Adrenal gland (tissue), 5 donors: ENCODE data around the gene ZSWIM4.

Experiments
- POLR2A ChIP-seq, 2 donors: fragments of 450-650 bp; IDR thresholded peaks; one replicate each; pipeline ENCODE4 v1.6.1; 2017; ENCODE audit warnings: antibody characterized with exemption in 2 of 2, mild to moderate bottlenecking in 2 of 2, moderate library complexity in 1 of 2
- TF ChIP-seq, protein P1 (sequence below), 6 experiments: fragments of 450-650 bp in 4 of 6; fragments of 200-600 bp in 2 of 6; sonication (generic) in 1 of 6; IDR thresholded peaks; 1 replicate in 5 of 6; 2 replicates in 1 of 6; pipeline versions ENCODE4 v1.5.1 to v1.8.0; 2016 to 2021; ENCODE audit warnings: antibody characterized with exemption in 6 of 6, mild to moderate bottlenecking in 2 of 6, moderate library complexity in 1 of 6
- donor health status: DM: no; HTN: no; CAD: no.

DNA sequence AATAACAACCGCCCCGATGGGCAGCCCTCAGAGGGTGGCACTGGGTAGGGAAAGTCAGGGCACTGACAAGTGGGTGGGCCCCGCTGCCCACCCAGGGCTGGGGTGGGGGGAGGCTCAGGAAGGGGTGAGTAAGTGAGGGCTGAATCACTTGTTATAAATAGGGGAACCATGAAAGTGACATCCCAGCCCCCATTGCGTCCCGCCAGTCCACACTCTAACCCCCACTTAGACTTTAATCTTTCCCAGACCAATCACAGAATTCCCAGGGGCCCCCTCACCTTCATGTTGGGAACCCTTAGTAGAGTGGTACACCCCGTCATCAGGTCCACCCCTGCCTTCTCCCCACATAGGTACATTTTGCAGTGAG, 44.7 kb downstream of the ZSWIM4 start:
- TF ChIP-seq, protein P1, sequence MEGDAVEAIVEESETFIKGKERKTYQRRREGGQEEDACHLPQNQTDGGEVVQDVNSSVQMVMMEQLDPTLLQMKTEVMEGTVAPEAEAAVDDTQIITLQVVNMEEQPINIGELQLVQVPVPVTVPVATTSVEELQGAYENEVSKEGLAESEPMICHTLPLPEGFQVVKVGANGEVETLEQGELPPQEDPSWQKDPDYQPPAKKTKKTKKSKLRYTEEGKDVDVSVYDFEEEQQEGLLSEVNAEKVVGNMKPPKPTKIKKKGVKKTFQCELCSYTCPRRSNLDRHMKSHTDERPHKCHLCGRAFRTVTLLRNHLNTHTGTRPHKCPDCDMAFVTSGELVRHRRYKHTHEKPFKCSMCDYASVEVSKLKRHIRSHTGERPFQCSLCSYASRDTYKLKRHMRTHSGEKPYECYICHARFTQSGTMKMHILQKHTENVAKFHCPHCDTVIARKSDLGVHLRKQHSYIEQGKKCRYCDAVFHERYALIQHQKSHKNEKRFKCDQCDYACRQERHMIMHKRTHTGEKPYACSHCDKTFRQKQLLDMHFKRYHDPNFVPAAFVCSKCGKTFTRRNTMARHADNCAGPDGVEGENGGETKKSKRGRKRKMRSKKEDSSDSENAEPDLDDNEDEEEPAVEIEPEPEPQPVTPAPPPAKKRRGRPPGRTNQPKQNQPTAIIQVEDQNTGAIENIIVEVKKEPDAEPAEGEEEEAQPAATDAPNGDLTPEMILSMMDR (IDR thresholded peaks at IDR 0.05): no peak
- TF ChIP-seq POLR2A (IDR thresholded peaks at IDR 0.05): no peak
